Stimulated activated CD8-positive, alpha-beta memory T cell treated with anti-CD3 and anti-CD28 coated beads, Interleukin-2, amount 100 ng/mL, for 1 hour (primary cell): Measurements from ENCODE around the gene JAK1.

Experiments
- DNase-seq, 2 donors: peaks; one replicate each; pipeline ENCODE4 v3.0.0-alpha.2; 2020; ENCODE audit warnings: low read depth in 2 of 2

Gene JAK1

DNA sequence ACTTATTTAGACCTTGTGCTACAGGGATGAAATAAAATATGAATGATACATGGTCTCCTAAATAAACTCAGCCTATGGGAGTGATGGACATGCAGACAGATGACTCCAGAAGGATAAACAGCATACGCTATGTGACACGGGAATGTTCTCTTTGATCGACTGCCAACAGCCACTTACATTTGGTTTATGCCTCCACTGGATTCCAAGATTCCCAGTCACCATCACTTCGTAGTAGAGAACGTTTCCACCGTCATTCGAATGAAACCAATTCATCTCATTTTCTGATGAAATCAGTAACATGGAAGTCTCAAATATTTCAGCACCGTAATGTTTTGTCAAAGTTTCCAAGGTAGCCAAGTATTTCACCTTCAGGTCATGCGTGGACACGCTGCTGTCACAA, 99.7 kb downstream of the JAK1 start:
- no peak for DNase-seq

DNA sequence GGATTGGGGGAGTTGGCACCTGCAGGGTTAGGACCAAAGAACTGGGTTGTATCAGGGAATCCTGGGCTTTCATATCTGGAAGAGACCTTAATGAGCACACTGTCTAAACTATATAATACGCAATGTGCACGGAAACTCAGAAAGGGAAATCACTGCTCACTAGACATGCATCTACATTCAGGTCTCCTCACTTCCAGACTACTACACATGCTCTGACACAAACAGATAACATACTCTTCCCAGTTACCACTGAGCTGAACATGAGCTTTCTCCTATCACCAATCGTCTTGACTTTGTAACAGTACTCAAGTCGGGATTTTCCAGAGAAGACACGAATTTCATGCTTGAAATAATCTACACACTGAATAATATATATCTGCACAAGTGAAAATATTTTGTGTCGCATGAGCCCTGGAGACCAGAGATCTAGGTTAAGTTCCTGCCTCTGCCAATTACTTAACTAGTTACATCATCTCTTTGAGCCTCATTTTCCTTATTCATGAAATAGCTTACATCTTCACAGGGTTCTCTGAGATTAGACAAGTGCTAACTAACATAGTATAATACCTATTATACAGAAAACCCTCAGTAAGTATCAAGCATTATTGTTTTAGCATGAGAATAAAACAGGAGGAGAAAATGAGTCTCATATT, 101.1 kb downstream of the JAK1 start:
- DNase-seq, result no peak

- DNase-seq, result peak; percentile 27 to 36
Measured at GRCh38 chr1:64864018-64864940, 102.1 kb downstream of the JAK1 start.

GRCh38 chr1:64861611-64862010, 104.7 kb downstream of the JAK1 start:
- no peak for DNase-seq

GRCh38 chr1:64857347-64857746, 109.0 kb downstream of the JAK1 start:
- DNase-seq, result no peak

DNA sequence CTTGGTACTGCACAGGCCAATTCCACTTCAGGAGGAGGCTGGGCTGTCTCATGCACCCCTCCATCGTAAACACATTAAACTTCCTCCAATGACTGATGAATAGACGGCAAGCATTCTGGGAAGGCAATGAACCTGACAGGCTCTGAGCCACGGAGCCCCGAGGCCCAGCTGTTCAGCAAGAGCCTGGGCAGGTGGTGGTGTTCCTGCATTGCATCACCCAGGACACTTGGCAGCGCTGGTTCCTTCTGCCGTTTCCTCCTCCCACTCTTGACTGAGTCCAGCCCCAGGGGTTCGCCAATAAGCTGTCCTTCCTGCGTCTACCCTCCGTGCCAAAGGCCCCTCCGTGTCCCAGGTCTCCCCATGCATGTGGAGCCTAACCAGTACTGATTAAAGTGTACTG, 109.8 kb downstream of the JAK1 start:
- DNase-seq, result no peak

- no peak for DNase-seq
Measured at GRCh38 chr1:64855557-64855956, 110.8 kb downstream of the JAK1 start.

- no peak for DNase-seq
Measured at GRCh38 chr1:64854674-64855073, 111.7 kb downstream of the JAK1 start.

- DNase-seq, result no peak
Measured at GRCh38 chr1:64851664-64852063, 114.7 kb downstream of the JAK1 start.

DNA sequence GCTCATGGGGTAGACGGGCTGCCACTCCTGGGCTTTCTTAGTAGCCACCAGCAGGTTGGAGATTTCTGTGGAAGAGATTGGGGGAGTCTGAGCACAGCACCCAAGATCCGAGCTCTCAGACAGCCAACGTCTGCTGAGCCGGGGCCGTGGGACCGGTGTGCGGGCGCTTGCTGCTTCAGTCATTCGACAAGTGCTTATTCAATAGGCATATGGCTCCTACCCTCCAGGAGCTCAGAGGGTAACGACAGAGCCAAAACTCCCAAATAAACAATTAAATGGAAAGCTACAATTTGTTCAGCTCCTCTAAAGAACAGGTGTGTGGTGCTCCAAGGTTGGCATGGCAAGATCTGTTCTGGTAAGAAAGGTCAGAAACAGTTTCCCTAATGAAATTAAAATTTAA, 115.5 kb downstream of the JAK1 start:
- DNase-seq, result no peak

GRCh38 chr1:64849942-64850341, 116.4 kb downstream of the JAK1 start:
- DNase-seq, result no peak

DNA sequence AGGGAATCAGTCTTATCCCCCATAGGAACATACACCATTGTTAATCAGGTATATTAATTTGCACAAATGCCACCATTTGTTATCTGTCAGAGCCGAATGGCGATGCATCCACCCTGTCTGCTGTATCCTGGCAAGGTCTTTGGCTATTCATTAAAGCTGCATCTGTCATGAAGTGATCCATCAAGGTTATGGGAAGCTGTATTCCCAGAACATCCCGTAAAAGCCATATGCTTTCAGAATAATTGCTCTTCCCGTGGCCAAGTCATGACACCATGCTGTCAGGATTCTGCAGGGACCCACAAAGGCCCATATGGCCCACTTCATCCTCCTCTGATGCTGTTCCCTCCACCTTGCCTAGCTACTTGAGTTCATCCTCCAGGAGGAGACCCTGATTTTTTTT, 117.5 kb downstream of the JAK1 start:
- no peak for DNase-seq

DNA sequence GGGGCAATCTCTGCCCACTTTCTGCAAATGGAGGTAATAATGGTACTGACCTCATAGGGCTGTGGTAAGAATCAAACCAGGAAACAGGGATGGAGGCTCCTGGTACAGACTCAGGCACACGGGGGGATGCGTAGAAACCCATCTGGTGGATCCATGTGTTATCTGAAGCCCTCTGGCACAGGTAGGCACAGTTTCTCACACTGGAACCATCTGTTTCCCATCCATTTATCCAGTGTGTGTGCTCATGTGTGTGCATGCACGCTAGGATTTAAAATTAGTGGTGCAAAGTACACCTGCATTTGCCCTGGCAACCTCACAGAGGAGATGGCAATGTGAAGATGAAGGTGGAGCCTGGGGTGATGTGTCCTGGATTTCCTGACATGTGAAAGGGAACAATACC, 118.2 kb downstream of the JAK1 start:
- no peak for DNase-seq

DNA sequence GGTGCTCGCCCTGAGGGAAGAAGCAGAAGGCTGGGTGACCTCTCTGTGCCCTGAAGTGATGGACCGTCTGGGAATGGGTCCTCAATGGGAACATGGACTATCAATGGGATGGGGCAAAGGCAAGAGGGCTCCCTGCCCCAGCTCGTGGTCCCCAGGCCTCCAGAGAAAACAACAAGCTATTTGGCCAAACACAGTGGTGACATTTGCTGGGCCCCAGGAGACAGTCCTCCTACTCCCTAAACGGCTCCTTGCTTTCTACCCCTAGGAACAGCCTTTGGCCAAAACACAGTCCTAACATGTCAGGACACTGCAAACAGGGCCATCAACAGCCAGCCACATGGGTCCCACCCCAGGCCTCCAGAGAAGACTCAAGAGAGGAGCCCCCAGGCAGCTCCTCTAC, 118.7 kb downstream of the JAK1 start:
- DNase-seq, result no peak

DNA sequence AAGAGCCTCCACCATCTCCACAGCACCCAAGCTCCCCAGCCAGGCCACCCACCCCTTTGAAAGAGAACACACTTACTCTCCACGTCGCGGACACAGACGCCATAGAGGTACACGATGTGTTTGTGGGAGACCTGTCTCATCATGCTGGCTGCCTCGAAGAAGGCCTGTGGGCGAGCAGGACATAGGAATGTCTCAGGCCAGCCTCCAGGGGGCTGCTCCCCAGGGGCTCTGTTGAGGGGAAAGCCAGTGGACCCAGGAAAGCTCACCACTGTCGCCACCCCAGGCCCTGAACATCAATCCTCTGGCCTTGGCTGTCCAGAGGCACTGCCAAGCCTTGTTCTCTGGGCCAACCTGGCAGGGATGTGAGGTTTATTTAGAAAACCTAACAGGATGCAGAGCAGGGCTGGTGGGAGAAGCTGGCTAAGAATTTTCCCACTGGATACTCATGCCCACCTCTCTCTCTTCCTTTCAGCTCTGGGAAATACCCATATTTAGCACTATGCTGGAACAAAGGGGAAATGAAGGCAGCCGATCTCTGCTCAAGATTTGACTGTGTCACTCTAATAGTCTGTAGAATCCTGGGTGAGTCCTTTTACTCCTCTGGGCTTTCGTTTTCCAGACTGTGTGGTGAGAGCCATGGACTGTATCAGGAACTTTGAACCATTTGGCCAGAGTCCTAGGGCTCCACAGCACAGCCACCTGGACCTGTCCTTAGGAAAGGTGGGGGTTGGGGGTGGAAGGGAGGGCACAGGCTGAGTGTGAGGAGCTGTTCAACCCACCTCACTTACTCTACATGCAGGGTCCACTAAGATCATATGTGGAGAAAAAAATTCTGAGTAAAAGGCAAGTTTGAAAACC, 119.5 kb downstream of the JAK1 start:
- no peak for DNase-seq

DNA sequence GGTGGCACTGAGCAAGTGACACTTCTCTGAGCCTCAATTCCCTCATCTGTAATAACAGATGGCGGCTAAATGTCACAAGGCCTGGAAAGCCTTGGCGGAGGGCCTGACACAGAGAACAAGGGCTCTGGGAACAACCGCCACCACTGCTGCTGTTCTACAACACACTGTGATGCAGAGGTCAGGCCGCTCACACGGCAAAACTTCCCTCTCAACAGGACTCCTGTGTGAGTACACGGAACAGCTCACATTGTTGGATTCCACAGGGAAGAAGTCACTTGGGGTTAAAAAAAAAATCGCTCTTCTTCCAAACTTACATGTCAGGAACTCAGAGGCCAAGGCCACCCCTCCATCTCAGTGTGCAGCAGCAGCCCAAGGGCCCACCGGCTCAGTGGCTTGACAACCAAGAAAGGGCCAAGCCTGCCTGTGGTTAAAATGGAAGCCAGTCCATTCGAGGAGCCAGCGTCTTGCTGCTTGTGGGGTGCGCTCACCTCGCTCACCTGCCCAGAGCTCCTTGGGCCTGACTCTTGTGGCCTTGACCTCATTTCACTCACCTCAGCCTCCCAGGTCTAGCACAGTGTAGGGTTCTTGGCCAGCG, 120.4 kb downstream of the JAK1 start:
- no peak for DNase-seq

GRCh38 chr1:64844609-64845008, 121.7 kb downstream of the JAK1 start:
- no peak for DNase-seq

DNA sequence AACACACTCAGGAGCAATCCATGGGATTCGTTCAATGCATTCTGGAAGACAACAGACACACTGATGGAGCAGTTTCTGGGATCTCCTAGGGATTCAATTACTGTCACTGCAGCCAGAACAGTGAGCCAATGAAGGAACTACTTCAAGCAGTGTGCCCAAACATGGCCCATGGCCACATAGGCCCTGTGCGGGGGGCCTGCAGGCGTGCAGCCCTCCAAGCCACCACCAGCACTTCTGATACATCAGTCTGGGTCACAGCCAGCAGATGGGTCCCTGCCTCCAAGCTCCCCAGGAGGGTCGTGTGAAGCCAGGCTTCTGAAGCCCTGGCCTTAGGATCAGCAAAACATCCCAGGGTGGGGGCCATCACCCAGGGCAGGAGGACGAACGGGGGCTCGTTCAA, 122.2 kb downstream of the JAK1 start:
- no peak for DNase-seq

GRCh38 chr1:64843675-64844074, 122.7 kb downstream of the JAK1 start:
- no peak for DNase-seq

DNA sequence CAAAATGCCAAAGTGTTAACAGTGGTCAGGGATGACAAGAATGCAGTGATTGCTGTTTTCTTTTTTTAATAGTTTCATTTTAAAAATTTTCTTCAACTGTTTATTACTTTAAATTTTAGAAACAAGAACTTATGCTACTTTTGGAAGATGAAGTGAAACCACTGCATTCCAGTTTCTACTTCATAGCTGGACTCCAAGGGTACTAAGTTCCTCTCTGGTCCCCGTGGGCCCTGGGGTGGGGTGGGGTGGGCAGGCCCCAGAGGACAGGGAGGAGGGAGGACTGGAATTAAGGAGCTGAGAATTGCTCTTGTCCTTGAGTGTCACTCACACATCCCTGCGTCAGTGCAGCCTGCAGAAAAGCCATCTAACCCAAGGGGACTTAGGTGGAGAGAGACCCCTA, 124.1 kb downstream of the JAK1 start:
- no peak for DNase-seq

GRCh38 chr1:64841330-64842065, 124.9 kb downstream of the JAK1 start:
- DNase-seq, result no peak
